HepG2 (cell line): ENCODE results near the gene ALS2CL. TPM values are rescaled to one million over a fixed set of nuclear protein-coding genes. Genes with fewer than 3 reads are reported as not detected.

Experiments
- BHLHE40 ChIP-seq: IDR thresholded peaks from 2 replicates; pipeline ENCODE4 v1.6.1; 2011; ENCODE audit warnings: low read length, improper control_type of control experiment
- GATAD2A ChIP-seq: IDR thresholded peaks from 2 replicates; pipeline ENCODE4 v1.6.1; 2016
- SUZ12 ChIP-seq: fragments of 150-350 bp; IDR thresholded peaks from 2 replicates; pipeline ENCODE4 v1.6.1; 2014; ENCODE audit warnings: low read depth, low read length
- ZFP36L1 ChIP-seq: sonication (generic); formaldehyde crosslinking; IDR thresholded peaks from 2 replicates; pipeline ENCODE4 v1.8.0; 2022; ENCODE audit warnings: mild to moderate bottlenecking, missing genetic modification reagents, moderate library complexity
- ZNF317 ChIP-seq: sonication (generic); formaldehyde crosslinking; IDR thresholded peaks from 2 replicates; pipeline ENCODE4 v1.5.0; 2020; ENCODE audit warnings: mild to moderate bottlenecking, missing genetic modification reagents
- ZNF678 ChIP-seq: sonication (generic); formaldehyde crosslinking; IDR thresholded peaks from 2 replicates; pipeline ENCODE4 v1.4.0; 2020; ENCODE audit warnings: mild to moderate bottlenecking, missing genetic modification reagents
- polyA plus RNA-seq, 8 experiments: library from polyadenylated mRNA; depleted of rRNA in 3 of 8; stranded (reverse) in 7 of 8; unstranded in 1 of 8; fragments of >200 nt; fragmentation: Illumina TruSeq in 4 of 8; extraction: Trizol in 4 of 8; gene quantifications; 2 replicates each; pipeline versions ENCODE4 v1.2.1 to v1.2.3, GENCODE V29; 2011 to 2016; ENCODE audit warnings: low read depth in 4 of 8, missing spikeins in 1 of 8, mixed read lengths in 1 of 8; ENCODE audit not compliant: insufficient read depth in 1 of 8
- total RNA-seq, 5 experiments: library from RNA; depleted of rRNA; stranded (reverse); fragments of >200 nt; fragmentation: Illumina TruSeq; extraction: Trizol; gene quantifications; 2 replicates each; pipeline ENCODE4 v1.2.3, GENCODE V29; 2016; ENCODE audit warnings: low read depth in 1 of 5
- TF ChIP-seq, protein P1 (sequence below): IDR thresholded peaks from 2 replicates; pipeline ENCODE4 v1.4.0; 2020; ENCODE audit warnings: mild to moderate bottlenecking, missing genetic modification reagents
- TF ChIP-seq, protein P2 (sequence below): sonication (generic); formaldehyde crosslinking; IDR thresholded peaks from 2 replicates; pipeline ENCODE4 v1.5.0; 2020; ENCODE audit warnings: mild to moderate bottlenecking, missing genetic modification reagents
- TF ChIP-seq, protein P3 (sequence below): sonication (generic); formaldehyde crosslinking; IDR thresholded peaks from 2 replicates; pipeline ENCODE4 v1.4.0; 2020; ENCODE audit warnings: missing genetic modification reagents

The ALS2CL gene
- total and polyA plus RNA-seq, 2 of the 13 experiments (the other 11 are each of a cell fraction or from before 2014, with no cell fraction given): not detected

DNA sequence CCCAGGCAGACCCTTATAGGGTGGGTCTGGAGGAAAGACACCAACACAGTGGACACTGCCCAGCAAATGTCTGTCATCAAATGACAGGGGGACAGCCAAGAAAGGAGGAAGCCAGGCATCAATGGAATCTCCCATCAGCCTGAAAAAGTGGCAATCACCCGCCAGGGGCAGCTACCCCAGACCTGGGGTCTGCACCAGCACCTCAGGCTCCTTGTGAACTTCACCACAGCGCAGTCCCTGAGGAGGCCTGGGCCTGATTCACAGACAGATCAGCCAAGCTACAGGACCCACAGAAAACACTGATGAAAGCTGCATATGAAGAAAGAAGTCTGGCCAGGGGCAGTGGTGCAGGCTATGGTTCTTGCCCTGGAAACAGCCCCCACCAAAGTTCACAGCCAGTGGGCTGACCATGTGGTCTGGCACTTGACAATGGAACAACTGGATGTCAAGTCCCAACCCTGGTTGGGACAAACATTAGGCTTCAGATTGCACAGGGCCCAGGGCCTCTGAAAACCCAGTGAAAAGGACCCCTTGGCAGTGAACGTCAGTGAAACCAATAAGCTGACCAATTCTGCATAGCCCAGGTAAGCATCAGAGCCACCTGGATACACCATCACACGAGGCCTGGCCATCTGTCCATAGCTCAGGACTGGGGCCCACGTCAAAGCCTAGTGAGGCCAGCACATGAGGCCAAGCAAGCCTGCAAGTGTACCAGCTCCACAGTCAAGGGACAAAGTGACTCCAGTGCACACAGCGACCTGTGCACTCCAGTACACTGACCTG lies 29.1 kb downstream of the ALS2CL start (continued):
- TF ChIP-seq, protein P1, sequence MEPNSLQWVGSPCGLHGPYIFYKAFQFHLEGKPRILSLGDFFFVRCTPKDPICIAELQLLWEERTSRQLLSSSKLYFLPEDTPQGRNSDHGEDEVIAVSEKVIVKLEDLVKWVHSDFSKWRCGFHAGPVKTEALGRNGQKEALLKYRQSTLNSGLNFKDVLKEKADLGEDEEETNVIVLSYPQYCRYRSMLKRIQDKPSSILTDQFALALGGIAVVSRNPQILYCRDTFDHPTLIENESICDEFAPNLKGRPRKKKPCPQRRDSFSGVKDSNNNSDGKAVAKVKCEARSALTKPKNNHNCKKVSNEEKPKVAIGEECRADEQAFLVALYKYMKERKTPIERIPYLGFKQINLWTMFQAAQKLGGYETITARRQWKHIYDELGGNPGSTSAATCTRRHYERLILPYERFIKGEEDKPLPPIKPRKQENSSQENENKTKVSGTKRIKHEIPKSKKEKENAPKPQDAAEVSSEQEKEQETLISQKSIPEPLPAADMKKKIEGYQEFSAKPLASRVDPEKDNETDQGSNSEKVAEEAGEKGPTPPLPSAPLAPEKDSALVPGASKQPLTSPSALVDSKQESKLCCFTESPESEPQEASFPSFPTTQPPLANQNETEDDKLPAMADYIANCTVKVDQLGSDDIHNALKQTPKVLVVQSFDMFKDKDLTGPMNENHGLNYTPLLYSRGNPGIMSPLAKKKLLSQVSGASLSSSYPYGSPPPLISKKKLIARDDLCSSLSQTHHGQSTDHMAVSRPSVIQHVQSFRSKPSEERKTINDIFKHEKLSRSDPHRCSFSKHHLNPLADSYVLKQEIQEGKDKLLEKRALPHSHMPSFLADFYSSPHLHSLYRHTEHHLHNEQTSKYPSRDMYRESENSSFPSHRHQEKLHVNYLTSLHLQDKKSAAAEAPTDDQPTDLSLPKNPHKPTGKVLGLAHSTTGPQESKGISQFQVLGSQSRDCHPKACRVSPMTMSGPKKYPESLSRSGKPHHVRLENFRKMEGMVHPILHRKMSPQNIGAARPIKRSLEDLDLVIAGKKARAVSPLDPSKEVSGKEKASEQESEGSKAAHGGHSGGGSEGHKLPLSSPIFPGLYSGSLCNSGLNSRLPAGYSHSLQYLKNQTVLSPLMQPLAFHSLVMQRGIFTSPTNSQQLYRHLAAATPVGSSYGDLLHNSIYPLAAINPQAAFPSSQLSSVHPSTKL (CRISPR knock-in tag): no peak
- TF ChIP-seq, protein P2, sequence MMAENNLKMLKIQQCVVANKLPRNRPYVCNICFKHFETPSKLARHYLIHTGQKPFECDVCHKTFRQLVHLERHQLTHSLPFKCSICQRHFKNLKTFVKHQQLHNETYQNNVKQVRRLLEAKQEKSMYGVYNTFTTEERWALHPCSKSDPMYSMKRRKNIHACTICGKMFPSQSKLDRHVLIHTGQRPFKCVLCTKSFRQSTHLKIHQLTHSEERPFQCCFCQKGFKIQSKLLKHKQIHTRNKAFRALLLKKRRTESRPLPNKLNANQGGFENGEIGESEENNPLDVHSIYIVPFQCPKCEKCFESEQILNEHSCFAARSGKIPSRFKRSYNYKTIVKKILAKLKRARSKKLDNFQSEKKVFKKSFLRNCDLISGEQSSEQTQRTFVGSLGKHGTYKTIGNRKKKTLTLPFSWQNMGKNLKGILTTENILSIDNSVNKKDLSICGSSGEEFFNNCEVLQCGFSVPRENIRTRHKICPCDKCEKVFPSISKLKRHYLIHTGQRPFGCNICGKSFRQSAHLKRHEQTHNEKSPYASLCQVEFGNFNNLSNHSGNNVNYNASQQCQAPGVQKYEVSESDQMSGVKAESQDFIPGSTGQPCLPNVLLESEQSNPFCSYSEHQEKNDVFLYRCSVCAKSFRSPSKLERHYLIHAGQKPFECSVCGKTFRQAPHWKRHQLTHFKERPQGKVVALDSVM (CRISPR knock-in tag): no peak
- TF ChIP-seq ZFP36L1 (CRISPR knock-in tag) (no peak), ZNF678 (CRISPR knock-in tag) (no peak), BHLHE40 (no peak), ZNF317 (CRISPR knock-in tag) (no peak), GATAD2A (CRISPR knock-in tag) (no peak), SUZ12 (no peak)
- TF ChIP-seq, protein P3, sequence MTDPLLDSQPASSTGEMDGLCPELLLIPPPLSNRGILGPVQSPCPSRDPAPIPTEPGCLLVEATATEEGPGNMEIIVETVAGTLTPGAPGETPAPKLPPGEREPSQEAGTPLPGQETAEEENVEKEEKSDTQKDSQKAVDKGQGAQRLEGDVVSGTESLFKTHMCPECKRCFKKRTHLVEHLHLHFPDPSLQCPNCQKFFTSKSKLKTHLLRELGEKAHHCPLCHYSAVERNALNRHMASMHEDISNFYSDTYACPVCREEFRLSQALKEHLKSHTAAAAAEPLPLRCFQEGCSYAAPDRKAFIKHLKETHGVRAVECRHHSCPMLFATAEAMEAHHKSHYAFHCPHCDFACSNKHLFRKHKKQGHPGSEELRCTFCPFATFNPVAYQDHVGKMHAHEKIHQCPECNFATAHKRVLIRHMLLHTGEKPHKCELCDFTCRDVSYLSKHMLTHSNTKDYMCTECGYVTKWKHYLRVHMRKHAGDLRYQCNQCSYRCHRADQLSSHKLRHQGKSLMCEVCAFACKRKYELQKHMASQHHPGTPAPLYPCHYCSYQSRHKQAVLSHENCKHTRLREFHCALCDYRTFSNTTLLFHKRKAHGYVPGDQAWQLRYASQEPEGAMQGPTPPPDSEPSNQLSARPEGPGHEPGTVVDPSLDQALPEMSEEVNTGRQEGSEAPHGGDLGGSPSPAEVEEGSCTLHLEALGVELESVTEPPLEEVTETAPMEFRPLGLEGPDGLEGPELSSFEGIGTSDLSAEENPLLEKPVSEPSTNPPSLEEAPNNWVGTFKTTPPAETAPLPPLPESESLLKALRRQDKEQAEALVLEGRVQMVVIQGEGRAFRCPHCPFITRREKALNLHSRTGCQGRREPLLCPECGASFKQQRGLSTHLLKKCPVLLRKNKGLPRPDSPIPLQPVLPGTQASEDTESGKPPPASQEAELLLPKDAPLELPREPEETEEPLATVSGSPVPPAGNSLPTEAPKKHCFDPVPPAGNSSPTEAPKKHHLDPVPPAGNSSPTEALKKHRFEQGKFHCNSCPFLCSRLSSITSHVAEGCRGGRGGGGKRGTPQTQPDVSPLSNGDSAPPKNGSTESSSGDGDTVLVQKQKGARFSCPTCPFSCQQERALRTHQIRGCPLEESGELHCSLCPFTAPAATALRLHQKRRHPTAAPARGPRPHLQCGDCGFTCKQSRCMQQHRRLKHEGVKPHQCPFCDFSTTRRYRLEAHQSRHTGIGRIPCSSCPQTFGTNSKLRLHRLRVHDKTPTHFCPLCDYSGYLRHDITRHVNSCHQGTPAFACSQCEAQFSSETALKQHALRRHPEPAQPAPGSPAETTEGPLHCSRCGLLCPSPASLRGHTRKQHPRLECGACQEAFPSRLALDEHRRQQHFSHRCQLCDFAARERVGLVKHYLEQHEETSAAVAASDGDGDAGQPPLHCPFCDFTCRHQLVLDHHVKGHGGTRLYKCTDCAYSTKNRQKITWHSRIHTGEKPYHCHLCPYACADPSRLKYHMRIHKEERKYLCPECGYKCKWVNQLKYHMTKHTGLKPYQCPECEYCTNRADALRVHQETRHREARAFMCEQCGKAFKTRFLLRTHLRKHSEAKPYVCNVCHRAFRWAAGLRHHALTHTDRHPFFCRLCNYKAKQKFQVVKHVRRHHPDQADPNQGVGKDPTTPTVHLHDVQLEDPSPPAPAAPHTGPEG (CRISPR knock-in tag): no peak
